Measurements from ENCODE around the gene GPC6. TPM values are rescaled to one million over a fixed set of nuclear protein-coding genes. Genes with fewer than 3 reads are reported as not detected.
A peak's percentile ranks its signal among the peaks of the same experiment; 100 is the strongest.

The GPC6 gene
- total RNA-seq, 1 donor, result 77.8 TPM

GRCh38 chr13:93304134-93304533 is 77.5 kb downstream of the GPC6 start:
- Histone ChIP-seq H3K36me3 (ENCODE audit: insufficient read depth, low read length) (no peaks in the 10 kb centered on the region), H4K20me1 (ENCODE audit: insufficient read depth, low read length) (no peaks in the 10 kb centered on the region), H3K79me2 (ENCODE audit: insufficient read depth, low read length) (no peaks in the 10 kb centered on the region), H3K4me1 (ENCODE audit: insufficient read depth, low read length) (peaks cover 26% of the 10 kb centered on the region), H3K9me3 (ENCODE audit: low read depth, low read length) (no peaks in the 10 kb centered on the region), H3K27me3 (ENCODE audit: insufficient read depth, low read length) (no peaks in the 10 kb centered on the region), H2AFZ (ENCODE audit: low read length) (no peak overlapping the region), H3K27ac (ENCODE audit: low read depth, low read length) (no peak overlapping the region), H3K4me3 (ENCODE audit: insufficient read depth, low read length) (no peak overlapping the region), H3K4me2 (ENCODE audit: insufficient read depth, low read length) (no peak overlapping the region)
- no peak for TF ChIP-seq CTCF (IDR thresholded peaks at IDR 0.05; ENCODE audit: extremely low read depth, low read depth, low read length)
- DNase-seq (ENCODE audit: insufficient read length, low spot score, missing footprints), result no peak

- Histone ChIP-seq H4K20me1 (ENCODE audit: insufficient read depth, low read length) (no peaks in the 10 kb centered on the region), H3K4me1 (ENCODE audit: insufficient read depth, low read length) (peaks cover 27% of the 10 kb centered on the region), H3K4me3 (ENCODE audit: insufficient read depth, low read length) (no peak overlapping the region), H2AFZ (ENCODE audit: low read length) (no peak overlapping the region), H3K9me3 (ENCODE audit: low read depth, low read length) (no peaks in the 10 kb centered on the region), H3K79me2 (ENCODE audit: insufficient read depth, low read length) (no peaks in the 10 kb centered on the region), H3K4me2 (ENCODE audit: insufficient read depth, low read length) (peak overlapping the region; percentile 40), H3K36me3 (ENCODE audit: insufficient read depth, low read length) (no peaks in the 10 kb centered on the region), H3K27me3 (ENCODE audit: insufficient read depth, low read length) (no peaks in the 10 kb centered on the region), H3K27ac (ENCODE audit: low read depth, low read length) (peak overlapping the region; percentile 50)
- TF ChIP-seq CTCF (IDR thresholded peaks at IDR 0.05; ENCODE audit: extremely low read depth, low read depth, low read length), result no peak
- DNase-seq (ENCODE audit: insufficient read length, low spot score, missing footprints), result no peak
Observed at GRCh38 chr13:93304868-93305613, 78.4 kb downstream of the GPC6 start.

- no peaks in the 10 kb centered on the region for H3K27me3 ChIP-seq (ENCODE audit: insufficient read depth, low read length)
- TF ChIP-seq CTCF (IDR thresholded peaks at IDR 0.05; ENCODE audit: extremely low read depth, low read depth, low read length), result no peak
- no peaks in the 10 kb centered on the region for H3K9me3 ChIP-seq (ENCODE audit: low read depth, low read length)
- H3K4me3 ChIP-seq (ENCODE audit: insufficient read depth, low read length), result no peak overlapping the region
- H3K4me2 ChIP-seq (ENCODE audit: insufficient read depth, low read length), result peak overlapping the region; percentile 40
- H3K79me2 ChIP-seq (ENCODE audit: insufficient read depth, low read length), result no peaks in the 10 kb centered on the region
- H3K4me1 ChIP-seq (ENCODE audit: insufficient read depth, low read length), result peaks cover 31% of the 10 kb centered on the region
- H2AFZ ChIP-seq (ENCODE audit: low read length), result no peak overlapping the region
- peak overlapping the region; percentile 50 for H3K27ac ChIP-seq (ENCODE audit: low read depth, low read length)
- H4K20me1 ChIP-seq (ENCODE audit: insufficient read depth, low read length), result no peaks in the 10 kb centered on the region
- no peaks in the 10 kb centered on the region for H3K36me3 ChIP-seq (ENCODE audit: insufficient read depth, low read length)
- no peak for DNase-seq (ENCODE audit: insufficient read length, low spot score, missing footprints)
Observed at GRCh38 chr13:93305886-93306285, 79.3 kb downstream of the GPC6 start.

- DNase-seq (ENCODE audit: insufficient read length, low spot score, missing footprints), result peak; percentile 25
- H3K27ac ChIP-seq (ENCODE audit: low read depth, low read length), result peak overlapping the region; percentile 50
- no peak overlapping the region for H3K4me2 ChIP-seq (ENCODE audit: insufficient read depth, low read length)
- H4K20me1 ChIP-seq (ENCODE audit: insufficient read depth, low read length), result no peaks in the 10 kb centered on the region
- H2AFZ ChIP-seq (ENCODE audit: low read length), result no peak overlapping the region
- no peak for TF ChIP-seq CTCF (IDR thresholded peaks at IDR 0.05; ENCODE audit: extremely low read depth, low read depth, low read length)
- H3K27me3 ChIP-seq (ENCODE audit: insufficient read depth, low read length), result no peaks in the 10 kb centered on the region
- peaks cover 31% of the 10 kb centered on the region for H3K4me1 ChIP-seq (ENCODE audit: insufficient read depth, low read length)
- no peaks in the 10 kb centered on the region for H3K36me3 ChIP-seq (ENCODE audit: insufficient read depth, low read length)
- no peaks in the 10 kb centered on the region for H3K79me2 ChIP-seq (ENCODE audit: insufficient read depth, low read length)
- no peaks in the 10 kb centered on the region for H3K9me3 ChIP-seq (ENCODE audit: low read depth, low read length)
- no peak overlapping the region for H3K4me3 ChIP-seq (ENCODE audit: insufficient read depth, low read length)
Observed at GRCh38 chr13:93307136-93307535, 80.5 kb downstream of the GPC6 start.

Data from osteoblast (primary cell).